Smooth muscle cell (in vitro differentiated cells): Measurements from ENCODE around the gene MOB3B. TPM values are rescaled to one million over a fixed set of nuclear protein-coding genes. Genes with fewer than 3 reads are reported as not detected.

ENCODE experiments used
- DNase-seq: peaks from one replicate; lab custom pipeline; 2025; ENCODE audit not compliant: unreplicated experiment; lab: John Stamatoyannopoulos, UW
- H2AFZ ChIP-seq: fragments of 200-600 bp; sonication (generic); 2 replicates; pipeline ENCODE4 v1.6.0; 2016; ENCODE audit warnings: antibody characterized with exemption, low read depth, mild to moderate bottlenecking
- H3F3A ChIP-seq: fragments of 200-600 bp; sonication (generic); 2 replicates; pipeline ENCODE4 v1.6.0; 2017; ENCODE audit warnings: antibody characterized with exemption, low read depth
- H3K27ac ChIP-seq: fragments of 200-600 bp; sonication (generic); 2 replicates; pipeline ENCODE4 v1.5.1; 2016; ENCODE audit warnings: low read depth, mild to moderate bottlenecking
- H3K27me3 ChIP-seq: fragments of 200-600 bp; sonication (generic); 2 replicates; pipeline ENCODE4 v1.6.1; 2016; ENCODE audit warnings: low read depth, mild to moderate bottlenecking
- H3K36me3 ChIP-seq: fragments of 200-600 bp; sonication (generic); 2 replicates; pipeline ENCODE4 v1.5.1; 2016; ENCODE audit warnings: low read depth
- H3K4me1 ChIP-seq: fragments of 200-600 bp; sonication (generic); 2 replicates; pipeline ENCODE4 v1.5.1; 2016; ENCODE audit warnings: low read depth
- H3K4me2 ChIP-seq: fragments of 200-600 bp; sonication (generic); 2 replicates; pipeline ENCODE4 v1.6.0; 2016; ENCODE audit warnings: mild to moderate bottlenecking
- H3K4me3 ChIP-seq: fragments of 200-600 bp; sonication (generic); 2 replicates; pipeline ENCODE4 v1.5.1; 2016; ENCODE audit warnings: mild to moderate bottlenecking
- H3K79me2 ChIP-seq: fragments of 200-600 bp; sonication (generic); 2 replicates; pipeline ENCODE4 v1.6.0; 2016; ENCODE audit warnings: low read depth, mild to moderate bottlenecking
- H3K9ac ChIP-seq: fragments of 200-600 bp; sonication (generic); 2 replicates; pipeline ENCODE4 v1.6.0; 2016; ENCODE audit warnings: low read depth
- H3K9me3 ChIP-seq: fragments of 200-600 bp; sonication (generic); replicated peaks from 2 replicates; pipeline ENCODE4 v1.5.1; 2016; ENCODE audit warnings: low read depth
- H4K20me1 ChIP-seq: fragments of 200-600 bp; sonication (generic); 2 replicates; pipeline ENCODE4 v1.6.0; 2016; ENCODE audit warnings: low read depth
- CTCF ChIP-seq: fragments of 200-600 bp; sonication (generic); IDR thresholded peaks from 2 replicates; pipeline ENCODE4 v1.5.1; 2017; ENCODE audit warnings: borderline replicate concordance, mild to moderate bottlenecking, antibody characterized with exemption; ENCODE audit not compliant: insufficient read depth, poor library complexity, severe bottlenecking
- WGBS: methylation state at CpG from one replicate; pipeline ENCODE4 v1.1.7; 2016; ENCODE audit warnings: low lambda C conversion rate; 5-methylcytosine and 5-hydroxymethylcytosine counted together
- polyA plus RNA-seq: library from polyadenylated mRNA; unstranded; fragments of >200 nt; fragmentation: Nextera tagmentation; extraction: Ambion mirVana; gene quantifications from 2 replicates; pipeline ENCODE4 v1.2.1, GENCODE V29; 2016
- total RNA-seq: library from RNA; depleted of rRNA; stranded (reverse); fragments of >200 nt; gene quantifications from 2 replicates; pipeline ENCODE4 v1.2.3, GENCODE V29; 2014

MOB3B gene
- total and polyA plus RNA-seq, 2 experiments from 2014 or later, result 1.7 to 5.8 TPM

- H3K4me3 ChIP-seq, result no peak overlapping the region
- H3K9ac ChIP-seq, result no peak overlapping the region
- no peak for TF ChIP-seq CTCF
- DNase-seq, result no peak
- H3K27ac ChIP-seq, result no peak overlapping the region
- no peaks in the 10 kb centered on the region for H3F3A ChIP-seq
- no peaks in the 10 kb centered on the region for H3K36me3 ChIP-seq
- no peaks in the 10 kb centered on the region for H3K79me2 ChIP-seq
- 89% methylated on average over 8 of the region's 8 CpGs for WGBS
- no peaks in the 10 kb centered on the region for H4K20me1 ChIP-seq
- no peak overlapping the region for H3K4me2 ChIP-seq
- H3K4me1 ChIP-seq, result no peaks in the 10 kb centered on the region
- H3K27me3 ChIP-seq, result peaks cover 4% of the 10 kb centered on the region
- no peaks in the 10 kb centered on the region for H3K9me3 ChIP-seq
- no peak overlapping the region for H2AFZ ChIP-seq
Observed at GRCh38 chr9:27291292-27291691, 238.3 kb downstream of the MOB3B start.

- no peaks in the 10 kb centered on the region for H3K4me1 ChIP-seq
- WGBS, result 91% methylated on average over 7 of the region's 7 CpGs
- H3K9me3 ChIP-seq, result no peaks in the 10 kb centered on the region
- DNase-seq, result no peak
- H3K4me2 ChIP-seq, result no peak overlapping the region
- TF ChIP-seq CTCF, result no peak
- peaks cover 7% of the 10 kb centered on the region for H3K27me3 ChIP-seq
- H4K20me1 ChIP-seq, result no peaks in the 10 kb centered on the region
- H3K27ac ChIP-seq, result no peak overlapping the region
- no peak overlapping the region for H2AFZ ChIP-seq
- H3K4me3 ChIP-seq, result no peak overlapping the region
- H3K36me3 ChIP-seq, result no peaks in the 10 kb centered on the region
- H3K9ac ChIP-seq, result no peak overlapping the region
- H3F3A ChIP-seq, result no peaks in the 10 kb centered on the region
- H3K79me2 ChIP-seq, result no peaks in the 10 kb centered on the region
Observed at GRCh38 chr9:27282269-27282668, 247.3 kb downstream of the MOB3B start.

- H3K36me3 ChIP-seq, result no peaks in the 10 kb centered on the region
- no peaks in the 10 kb centered on the region for H4K20me1 ChIP-seq
- H3K4me1 ChIP-seq, result no peaks in the 10 kb centered on the region
- no peaks in the 10 kb centered on the region for H3F3A ChIP-seq
- H3K79me2 ChIP-seq, result no peaks in the 10 kb centered on the region
- no peak overlapping the region for H2AFZ ChIP-seq
- H3K4me3 ChIP-seq, result no peak overlapping the region
- no peaks in the 10 kb centered on the region for H3K9me3 ChIP-seq
- H3K4me2 ChIP-seq, result no peak overlapping the region
- H3K9ac ChIP-seq, result no peak overlapping the region
- 69% methylated on average over 5 of the region's 5 CpGs for WGBS
- no peak for TF ChIP-seq CTCF
- DNase-seq, result no peak
- no peak overlapping the region for H3K27ac ChIP-seq
- H3K27me3 ChIP-seq, result peaks cover 4% of the 10 kb centered on the region
Observed at GRCh38 chr9:27280860-27281259, 248.8 kb downstream of the MOB3B start.

- H3K79me2 ChIP-seq, result no peaks in the 10 kb centered on the region
- no peaks in the 10 kb centered on the region for H3K36me3 ChIP-seq
- no peak overlapping the region for H3K4me3 ChIP-seq
- no peak overlapping the region for H3K9ac ChIP-seq
- no peak overlapping the region for H3K4me2 ChIP-seq
- TF ChIP-seq CTCF, result no peak
- no peaks in the 10 kb centered on the region for H3K4me1 ChIP-seq
- WGBS, result 87% methylated on average over 16 of the region's 16 CpGs
- DNase-seq, result no peak
- no peaks in the 10 kb centered on the region for H3F3A ChIP-seq
- H2AFZ ChIP-seq, result no peak overlapping the region
- no peak overlapping the region for H3K27ac ChIP-seq
- H4K20me1 ChIP-seq, result no peaks in the 10 kb centered on the region
- no peaks in the 10 kb centered on the region for H3K9me3 ChIP-seq
- peaks cover 4% of the 10 kb centered on the region for H3K27me3 ChIP-seq
Observed at GRCh38 chr9:27280249-27280648, 249.4 kb downstream of the MOB3B start.
